Thymus (tissue), 11 donors: Measurements from ENCODE around the gene BCAR3. TPM values are rescaled to one million over a fixed set of nuclear protein-coding genes. Genes with fewer than 3 reads are reported as not detected.

Experiments
- DNase-seq, 9 donors: peaks; one replicate each; pipeline ENCODE4 v3.0.0-alpha.2; 2013; ENCODE audit warnings: low spot score in 9 of 9, low read depth in 6 of 9, missing footprints in 1 of 9
- H3K27ac ChIP-seq, 2 donors: one replicate each; pipeline ENCODE4 v1.5.1; 2013; ENCODE audit warnings: control low read depth in 1 of 2, low read depth in 1 of 2, low read length in 1 of 2, mild to moderate bottlenecking in 1 of 2, moderate library complexity in 1 of 2
- H3K27me3 ChIP-seq, 2 donors: one replicate each; pipeline ENCODE4 v1.5.1; 2013; ENCODE audit warnings: low read length in 1 of 2; ENCODE audit not compliant: control insufficient read depth in 2 of 2, insufficient read depth in 1 of 2
- H3K36me3 ChIP-seq, 2 donors: one replicate each; pipeline ENCODE4 v1.5.1; 2013; ENCODE audit warnings: low read length in 1 of 2, mild to moderate bottlenecking in 1 of 2, moderate library complexity in 1 of 2; ENCODE audit not compliant: control insufficient read depth in 2 of 2, insufficient read depth in 2 of 2
- H3K4me1 ChIP-seq, 2 donors: one replicate each; pipeline ENCODE4 v1.5.1; 2013; ENCODE audit warnings: low read length in 2 of 2; ENCODE audit not compliant: control insufficient read depth in 2 of 2, insufficient read depth in 2 of 2
- H3K4me3 ChIP-seq, 2 donors: one replicate each; pipeline ENCODE4 v1.5.1; 2013; ENCODE audit warnings: low read length in 2 of 2, control low read depth in 1 of 2, mild to moderate bottlenecking in 1 of 2
- H3K9me3 ChIP-seq, 2 donors: one replicate each; pipeline ENCODE4 v1.5.1; 2013; ENCODE audit warnings: low read length in 1 of 2, mild to moderate bottlenecking in 1 of 2; ENCODE audit not compliant: control insufficient read depth in 2 of 2, insufficient read depth in 1 of 2
- WGBS: extraction: QIAGEN DNeasy Blood & Tissue Kit; methylation state at CpG from one replicate; pipeline ENCODE4 v1.1.7; 2013; 5-methylcytosine and 5-hydroxymethylcytosine counted together
- polyA plus RNA-seq: library from polyadenylated mRNA; stranded (reverse); fragments of 200-250 nt; gene quantifications from one replicate; pipeline ENCODE4 v1.2.3, GENCODE V29; 2013
- total RNA-seq: library from RNA; stranded (reverse); fragments of 120-200 nt; gene quantifications from one replicate; pipeline ENCODE4 v1.2.4, GENCODE V29; 2013
- donor health status: healthy.

Gene BCAR3
- total and polyA plus RNA-seq, 2 donors, result 7.9 to 10.5 TPM

GRCh38 chr1:93588955-93589354, 92.7 kb downstream of the BCAR3 start:
- Histone ChIP-seq H3K27ac (no peak overlapping the region), H3K4me1 (peaks cover 0 to 18% of the 10 kb centered on the region in 2 donors), H3K9me3 (no peaks in the 10 kb centered on the region), H3K27me3 (no peaks in the 10 kb centered on the region), H3K4me3 (no peak overlapping the region), H3K36me3 (peaks cover 0 to 3% of the 10 kb centered on the region in 2 donors)
- WGBS, result 97% methylated on average over 20 of the region's 20 CpGs
- no peak for DNase-seq

GRCh38 chr1:93588206-93588605, 93.4 kb downstream of the BCAR3 start:
- no peak for DNase-seq
- Histone ChIP-seq H3K27me3 (no peaks in the 10 kb centered on the region), H3K27ac (peak overlapping the region in 1 of 2 donors; percentile 15), H3K4me3 (no peak overlapping the region), H3K4me1 (peaks cover 0 to 18% of the 10 kb centered on the region in 2 donors), H3K9me3 (no peaks in the 10 kb centered on the region), H3K36me3 (peaks cover 0 to 3% of the 10 kb centered on the region in 2 donors)
- WGBS, result 38% methylated on average over 6 of the region's 6 CpGs

- H3K4me3 ChIP-seq, result no peak overlapping the region
- no peak overlapping the region for H3K27ac ChIP-seq
- peaks cover 0 to 18% of the 10 kb centered on the region in 2 donors for H3K4me1 ChIP-seq
- H3K27me3 ChIP-seq, result no peaks in the 10 kb centered on the region
- H3K9me3 ChIP-seq, result no peaks in the 10 kb centered on the region
- peaks cover 0 to 6% of the 10 kb centered on the region in 2 donors for H3K36me3 ChIP-seq
- no peak for DNase-seq
- 97% methylated on average over 5 of the region's 5 CpGs for WGBS
Measured at GRCh38 chr1:93587354-93587753, 94.3 kb downstream of the BCAR3 start.

- WGBS, result 95% methylated on average over 13 of the region's 13 CpGs
- H3K36me3 ChIP-seq, result peaks cover 0 to 6% of the 10 kb centered on the region in 2 donors
- no peak for DNase-seq
- no peaks in the 10 kb centered on the region for H3K9me3 ChIP-seq
- peak overlapping the region in 1 of 2 donors; percentile 40 for H3K27ac ChIP-seq
- H3K27me3 ChIP-seq, result no peaks in the 10 kb centered on the region
- H3K4me3 ChIP-seq, result no peak overlapping the region
- peaks cover 0 to 7% of the 10 kb centered on the region in 2 donors for H3K4me1 ChIP-seq
Measured at GRCh38 chr1:93585059-93585966, 96.3 kb downstream of the BCAR3 start.

- 85% methylated on average over 9 of the region's 9 CpGs for WGBS
- Histone ChIP-seq H3K4me1 (peaks cover 0 to 7% of the 10 kb centered on the region in 2 donors), H3K4me3 (no peak overlapping the region), H3K27me3 (no peaks in the 10 kb centered on the region), H3K9me3 (no peaks in the 10 kb centered on the region), H3K27ac (no peak overlapping the region), H3K36me3 (peaks cover 0 to 6% of the 10 kb centered on the region in 2 donors)
- no peak for DNase-seq
Measured at GRCh38 chr1:93584261-93585003, 97.2 kb downstream of the BCAR3 start.

- H3K9me3 ChIP-seq, result no peaks in the 10 kb centered on the region
- no peak overlapping the region for H3K27ac ChIP-seq
- WGBS, result 96% methylated on average over 23 of the region's 23 CpGs
- no peak for DNase-seq
- H3K27me3 ChIP-seq, result no peaks in the 10 kb centered on the region
- H3K36me3 ChIP-seq, result peaks cover 0 to 3% of the 10 kb centered on the region in 2 donors
- H3K4me3 ChIP-seq, result no peak overlapping the region
- H3K4me1 ChIP-seq, result peaks cover 0 to 7% of the 10 kb centered on the region in 2 donors
Measured at GRCh38 chr1:93581917-93582850, 99.5 kb downstream of the BCAR3 start.

- Histone ChIP-seq H3K4me3 (no peak overlapping the region), H3K9me3 (no peaks in the 10 kb centered on the region), H3K36me3 (peaks cover 0 to 6% of the 10 kb centered on the region in 2 donors), H3K4me1 (peaks cover 0 to 7% of the 10 kb centered on the region in 2 donors), H3K27me3 (no peaks in the 10 kb centered on the region), H3K27ac (no peak overlapping the region)
- 98% methylated on average over 5 of the region's 5 CpGs for WGBS
- no peak for DNase-seq
Measured at GRCh38 chr1:93579891-93580290, 101.7 kb downstream of the BCAR3 start.

GRCh38 chr1:93578911-93579825, 102.5 kb downstream of the BCAR3 start:
- peaks cover 0 to 4% of the 10 kb centered on the region in 2 donors for H3K4me1 ChIP-seq
- no peak overlapping the region for H3K27ac ChIP-seq
- peaks cover 0 to 6% of the 10 kb centered on the region in 2 donors for H3K36me3 ChIP-seq
- no peak for DNase-seq
- H3K27me3 ChIP-seq, result no peaks in the 10 kb centered on the region
- no peak overlapping the region for H3K4me3 ChIP-seq
- H3K9me3 ChIP-seq, result no peaks in the 10 kb centered on the region
- WGBS, result 98% methylated on average over 11 of the region's 11 CpGs
